ENCODE measurements around the gene CC2D2B.
A peak's percentile ranks its signal among the peaks of the same experiment; 100 is the strongest.
"Not testable (repeated sequence)": the region's sequence is repeated elsewhere in the genome, so short reads cannot be mapped to it uniquely, and the experiment has no call there.

CC2D2B gene, protein sequence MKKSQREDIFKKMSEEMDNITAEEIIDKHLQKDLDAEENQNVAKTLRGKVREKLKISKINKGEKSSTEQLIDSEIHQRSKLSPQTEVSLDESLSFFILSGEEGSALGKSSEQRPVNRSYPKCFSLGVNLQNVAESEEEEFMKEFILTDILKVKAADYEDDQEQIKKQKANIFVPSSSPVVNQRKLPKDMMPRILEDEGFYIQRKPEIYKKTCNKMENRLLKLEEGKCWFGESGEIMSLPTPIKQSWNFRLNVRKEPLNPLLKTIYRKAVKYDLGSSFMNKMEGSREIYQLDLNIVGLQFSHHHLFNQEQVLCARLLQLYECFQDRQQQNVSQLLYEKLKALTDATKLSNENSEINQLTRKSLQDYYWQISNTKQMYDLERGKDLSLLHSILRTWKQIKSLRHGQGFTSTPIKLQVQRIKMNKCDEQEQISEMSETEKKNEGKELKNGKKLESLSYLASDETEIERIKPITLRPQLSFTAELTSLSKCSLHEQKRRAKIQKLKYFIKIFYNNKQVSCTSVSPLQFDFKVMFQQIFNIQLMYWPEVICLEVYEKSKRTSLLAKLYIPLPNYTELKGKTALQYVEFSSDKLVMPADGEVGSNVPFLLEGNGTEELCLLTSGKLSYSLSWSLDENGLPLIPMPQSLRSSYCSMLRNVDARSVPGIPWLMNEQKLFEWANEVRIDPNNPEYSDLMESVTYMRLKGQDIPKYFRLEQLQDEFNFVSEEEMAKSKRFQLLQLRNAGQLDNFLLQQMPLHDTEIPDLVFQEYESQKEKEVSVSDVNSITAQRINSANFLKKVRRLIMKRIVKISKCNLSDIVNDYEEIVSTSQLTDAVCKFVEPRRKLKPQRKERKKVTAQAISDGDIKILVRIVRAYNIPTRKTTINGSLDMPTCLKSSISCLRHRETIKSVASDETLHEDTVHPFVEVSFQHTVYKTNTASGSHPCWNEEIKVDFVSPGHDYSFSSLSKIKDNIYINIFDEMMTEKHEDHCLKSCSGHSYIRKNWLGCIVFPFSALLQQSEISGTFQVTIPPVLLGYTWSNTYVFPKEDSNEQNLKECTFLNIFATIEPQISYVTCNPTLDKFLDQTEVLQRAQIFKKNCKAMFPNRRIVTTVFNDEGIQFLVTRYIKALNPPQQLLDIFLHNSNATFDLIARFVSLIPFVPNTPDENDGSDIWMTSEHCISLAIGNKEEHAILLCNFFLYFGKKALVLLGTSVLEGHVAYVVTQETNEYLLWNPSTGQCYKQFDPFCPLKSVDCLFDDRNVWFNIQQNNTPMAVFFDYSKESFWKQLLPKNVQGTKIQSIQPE (N-terminal part only)

DNA sequence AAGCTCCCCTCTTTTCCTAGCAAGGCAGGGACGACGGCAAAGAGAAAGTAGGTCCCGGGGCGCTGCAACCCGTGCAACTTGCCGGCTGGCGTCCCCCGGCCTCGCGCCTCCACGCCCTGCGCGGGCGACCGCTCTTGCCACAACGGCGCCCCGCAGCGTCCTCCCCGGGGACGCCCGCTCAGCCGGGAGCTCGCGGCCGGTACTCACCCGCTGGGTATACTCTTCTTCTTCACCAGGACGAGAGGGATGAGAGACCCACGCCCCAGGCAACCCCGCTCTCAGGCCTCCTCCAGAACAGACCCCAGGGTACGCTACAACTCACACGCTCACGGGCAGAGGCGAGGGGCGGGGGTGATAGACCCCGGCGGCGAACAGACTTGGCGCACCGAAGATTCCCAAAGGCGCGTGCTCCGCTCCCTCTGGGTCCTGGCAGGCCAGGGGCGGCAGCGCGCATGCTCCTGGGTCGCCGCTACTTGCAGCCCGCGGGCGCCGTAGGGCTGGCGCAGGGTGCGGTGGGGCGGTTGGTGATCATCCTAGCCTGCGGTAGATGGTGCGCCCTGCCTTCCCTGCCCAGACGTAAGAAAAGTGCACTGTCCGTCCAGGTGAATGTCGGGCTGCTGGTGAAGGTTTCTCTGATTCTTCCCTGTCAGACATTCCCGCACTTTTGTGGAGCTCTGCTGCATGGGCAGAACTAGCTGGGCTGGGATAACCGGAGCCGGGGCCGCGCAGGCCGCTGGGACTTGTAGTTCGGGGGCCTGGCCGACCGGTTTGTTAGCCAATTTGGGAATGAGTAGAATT lies at the start of gene CC2D2B:
CC2D2B (plus strand) TSS at position 520 of the 798 bp plus-strand sequence. CDS start 3,349 bp downstream, outside the sequence.
- DNase-seq = peak; percentile 85

DNA sequence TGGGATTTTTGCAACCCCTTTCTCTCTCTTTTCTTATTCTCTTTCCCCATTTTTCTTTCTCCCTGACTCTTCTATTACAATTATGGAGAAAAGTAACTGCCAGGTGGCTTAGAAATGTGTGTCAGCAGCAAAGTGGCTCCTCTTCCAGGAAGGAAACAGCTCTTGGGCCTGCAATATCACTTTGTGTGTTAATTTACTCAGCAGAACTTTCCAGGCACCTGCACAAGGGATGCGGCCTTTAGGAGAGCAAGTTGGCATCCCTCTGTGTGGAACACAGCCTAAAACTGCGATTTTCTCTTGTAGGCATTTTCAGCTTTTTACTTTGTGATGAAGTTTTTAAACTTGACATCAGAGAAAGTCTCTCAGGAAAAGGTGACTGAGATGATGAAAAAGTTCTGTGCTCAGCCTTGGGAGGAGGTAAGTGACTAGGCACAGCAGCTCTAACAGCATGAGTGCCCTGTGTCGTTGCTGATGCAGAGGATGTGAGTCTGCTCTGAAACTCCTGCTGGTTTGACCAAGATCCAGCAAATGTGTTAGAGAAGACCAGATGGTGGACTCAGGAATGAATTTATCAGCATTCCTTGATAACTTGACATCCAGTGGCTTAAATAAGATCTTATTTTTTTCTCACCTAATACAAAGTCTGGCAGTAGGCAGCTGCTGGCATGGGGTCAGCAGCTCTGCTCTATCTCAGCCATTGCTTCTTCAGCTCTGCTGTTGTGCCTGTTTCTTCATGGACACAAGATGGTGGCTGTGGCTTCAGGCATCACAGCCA lies 47.4 kb upstream of the CC2D2B start:
- no peak for DNase-seq

DNA sequence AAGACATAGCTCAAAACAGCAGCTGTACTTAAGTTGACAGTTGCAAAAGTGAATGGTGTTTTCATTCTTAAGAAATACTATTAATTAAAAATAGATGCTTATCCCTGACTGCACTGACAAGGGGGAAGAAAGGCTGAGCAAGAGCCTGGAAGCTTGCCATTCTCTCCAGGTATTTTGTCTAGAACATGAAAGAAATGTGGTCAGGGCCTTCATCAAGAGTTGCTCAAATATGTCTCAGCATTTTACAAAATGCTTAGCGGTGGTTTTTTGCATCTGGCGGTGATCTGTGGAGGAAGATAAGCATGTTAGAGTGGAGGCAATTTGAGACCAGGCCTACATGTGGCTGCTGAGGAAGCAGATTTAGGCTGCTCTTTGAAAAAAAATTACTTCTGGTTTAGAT lies 46.4 kb upstream of the CC2D2B start:
- no peak for DNase-seq

DNA sequence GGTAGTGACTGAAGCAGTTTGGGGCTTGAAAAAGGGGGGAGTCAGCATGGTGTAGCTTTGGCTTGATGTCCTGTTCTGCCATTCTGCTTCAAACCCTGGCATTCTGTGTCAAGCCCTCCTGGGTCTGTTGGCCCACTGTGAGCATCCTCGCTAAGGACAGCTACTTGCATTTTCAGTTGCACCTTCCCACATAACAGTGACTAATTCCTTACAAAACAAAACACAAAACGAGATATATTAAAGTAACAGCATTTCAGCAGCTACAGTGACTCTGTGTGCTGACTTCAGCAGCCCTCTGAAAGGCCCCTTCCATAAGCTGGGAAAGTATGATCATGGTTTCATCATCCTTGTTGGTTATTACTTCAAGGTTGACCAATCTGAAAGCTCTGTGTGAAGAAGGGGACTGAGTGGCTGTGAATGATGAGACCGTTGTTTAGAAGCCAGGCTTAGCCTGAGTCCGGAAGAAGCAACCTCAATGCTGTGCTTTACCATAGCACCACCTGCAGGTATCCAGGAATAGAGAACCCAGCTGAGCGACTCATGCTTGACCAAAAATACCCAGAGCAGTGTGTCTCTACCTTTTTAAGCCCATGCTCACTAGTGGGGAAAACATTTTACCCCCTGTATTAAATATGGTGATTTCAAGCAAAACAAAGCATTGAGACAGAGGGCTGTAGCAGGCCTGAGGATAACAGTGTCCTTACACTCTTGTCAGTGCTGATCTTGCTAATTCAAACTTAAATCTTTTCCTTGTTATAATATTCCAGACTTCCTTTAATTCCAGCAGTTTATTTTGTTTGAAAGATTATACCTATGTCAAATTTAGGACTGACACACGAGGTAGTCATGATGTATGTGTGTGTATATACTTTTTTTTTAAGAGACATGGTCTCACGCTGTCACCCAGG lies 42.6 kb upstream of the CC2D2B start:
- peak; percentile 73 for DNase-seq

DNA sequence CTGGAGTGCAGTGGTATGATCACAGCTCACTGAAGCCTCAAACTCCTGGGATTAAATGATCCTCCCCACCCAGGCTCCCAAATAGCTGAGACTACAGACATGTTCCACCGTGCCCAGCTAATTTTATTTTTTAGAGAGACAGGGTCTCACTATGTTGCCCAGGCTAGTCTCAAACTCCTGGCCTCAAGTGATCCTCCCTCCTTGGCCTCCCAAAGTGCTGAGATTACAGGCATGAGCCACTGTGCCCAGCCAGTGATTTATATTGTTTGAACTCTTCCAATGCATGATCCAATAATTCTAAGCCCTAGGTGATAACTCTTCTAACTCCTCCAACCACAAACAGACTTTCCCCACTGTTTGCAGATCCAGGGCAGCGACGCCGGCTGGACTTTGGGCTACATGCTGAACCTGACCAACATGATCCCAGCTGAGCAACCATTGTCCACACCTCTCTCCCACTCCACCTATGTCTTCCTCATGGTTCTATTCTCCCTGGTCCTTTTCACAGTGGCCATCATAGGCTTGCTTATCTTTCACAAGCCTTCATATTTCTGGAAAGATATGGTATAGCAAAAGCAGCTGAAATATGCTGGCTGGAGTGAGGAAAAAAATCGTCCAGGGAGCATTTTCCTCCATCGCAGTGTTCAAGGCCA lies 41.8 kb upstream of the CC2D2B start:
- DNase-seq = no peak

DNA sequence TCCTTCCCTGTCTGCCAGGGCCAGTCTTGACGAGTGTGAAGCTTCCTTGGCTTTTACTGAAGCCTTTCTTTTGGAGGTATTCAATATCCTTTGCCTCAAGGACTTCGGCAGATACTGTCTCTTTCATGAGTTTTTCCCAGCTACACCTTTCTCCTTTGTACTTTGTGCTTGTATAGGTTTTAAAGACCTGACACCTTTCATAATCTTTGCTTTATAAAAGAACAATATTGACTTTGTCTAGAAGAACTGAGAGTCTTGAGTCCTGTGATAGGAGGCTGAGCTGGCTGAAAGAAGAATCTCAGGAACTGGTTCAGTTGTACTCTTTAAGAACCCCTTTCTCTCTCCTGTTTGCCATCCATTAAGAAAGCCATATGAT lies 41.3 kb upstream of the CC2D2B start:
- DNase-seq = no peak

DNA sequence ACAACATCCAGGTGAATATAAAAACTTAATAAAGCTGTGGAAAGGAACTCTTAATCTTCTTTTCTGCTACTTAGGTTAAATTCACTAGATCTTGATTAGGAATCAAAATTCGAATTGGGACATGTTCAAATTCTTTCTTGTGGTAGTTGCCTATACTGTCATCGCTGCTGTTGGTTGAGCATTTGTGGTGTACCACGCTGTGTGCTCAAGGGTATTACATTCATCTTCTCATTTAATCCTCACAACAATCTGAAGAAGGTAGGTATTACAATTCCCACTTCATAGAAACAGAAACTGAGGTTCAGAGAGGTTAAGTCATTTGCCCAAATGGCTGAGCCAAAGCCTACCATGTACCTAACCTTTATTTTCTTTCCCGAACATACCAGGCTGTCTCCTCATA lies 39.9 kb upstream of the CC2D2B start:
- DNase-seq = no peak

DNA sequence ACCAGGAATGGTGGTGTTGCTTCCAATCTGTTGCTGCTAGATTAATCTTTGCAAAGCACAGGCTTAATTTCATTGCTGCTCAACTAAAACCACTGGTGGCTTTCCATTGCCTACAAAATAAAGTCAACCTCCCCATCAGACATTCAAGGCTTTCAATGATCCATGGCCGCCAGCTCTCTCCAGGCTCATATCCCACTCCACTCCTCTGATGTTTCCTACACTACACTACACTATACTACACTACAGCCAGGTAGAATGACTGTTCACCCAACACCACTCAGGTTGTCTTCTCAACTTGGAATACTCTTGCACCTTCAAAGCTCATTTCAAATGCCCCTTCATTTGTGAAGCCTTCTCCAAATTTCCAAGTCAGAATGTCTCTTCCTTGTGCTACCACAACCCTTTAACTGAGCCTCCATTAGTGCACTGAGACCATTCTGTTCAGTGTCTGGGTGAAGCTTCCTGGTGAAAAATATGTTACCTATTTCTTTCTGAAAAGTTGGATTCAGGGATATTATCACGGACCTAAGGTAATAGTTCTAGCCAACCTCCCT lies 35.5 kb upstream of the CC2D2B start:
- no peak for DNase-seq

DNA sequence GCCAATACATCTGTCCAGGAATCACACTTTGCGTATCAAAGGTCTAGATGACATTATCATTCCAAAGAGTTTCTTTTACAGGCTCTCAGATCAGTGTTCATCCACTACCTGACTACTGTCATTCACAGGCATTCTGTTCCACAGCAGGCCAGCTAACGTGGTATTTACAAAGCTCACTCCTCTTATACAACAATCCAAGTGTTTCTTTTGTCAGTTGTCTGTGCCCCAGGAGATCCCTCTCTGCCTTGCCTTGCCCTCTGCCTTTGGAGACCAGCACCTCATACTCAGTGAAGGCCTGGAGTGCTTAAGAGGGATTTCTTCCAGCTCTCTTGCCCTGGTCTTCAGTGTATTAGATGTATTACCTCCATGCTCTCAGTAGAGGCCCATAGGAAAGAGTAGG lies 34.6 kb upstream of the CC2D2B start:
- no peak for DNase-seq

DNA sequence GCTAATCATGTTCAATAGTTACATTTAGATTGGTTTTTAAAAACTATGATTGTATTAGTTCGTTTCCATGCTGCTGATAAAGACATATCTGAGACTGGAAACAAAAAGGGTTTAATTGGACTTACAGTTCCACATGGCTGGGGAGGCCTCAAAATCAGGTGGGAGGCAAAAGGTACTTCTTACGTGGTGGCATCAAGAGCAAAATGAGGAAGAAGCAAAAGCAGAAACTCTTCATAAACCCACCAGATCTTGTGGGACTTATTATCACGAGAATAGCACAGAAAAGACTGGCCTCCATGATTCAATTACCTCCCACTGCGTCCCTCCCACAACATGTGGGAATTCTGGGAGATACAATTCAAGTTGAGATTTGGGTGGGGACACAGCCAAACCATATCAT lies 34.1 kb upstream of the CC2D2B start:
- DNase-seq = no peak

DNA sequence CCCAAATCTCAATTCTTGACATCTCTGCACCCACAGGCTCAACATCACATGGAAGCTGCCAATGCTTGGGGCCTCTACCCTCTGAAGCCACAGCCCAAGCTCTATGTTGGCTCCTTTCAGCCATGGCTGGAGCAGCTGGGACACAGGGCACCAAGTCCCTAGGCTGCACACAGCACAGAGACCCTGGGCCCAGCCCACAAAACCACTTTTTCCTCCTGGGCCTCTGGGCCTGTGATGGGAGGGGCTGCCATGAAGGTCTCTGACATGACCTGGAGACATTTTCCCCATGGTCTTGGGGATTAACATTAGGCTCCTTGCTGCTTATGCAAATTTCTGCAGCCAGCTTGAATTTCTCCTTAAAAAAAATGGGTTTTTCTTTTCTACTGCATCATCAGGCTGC lies 33.0 kb upstream of the CC2D2B start:
- not testable (repeated sequence) for DNase-seq

DNA sequence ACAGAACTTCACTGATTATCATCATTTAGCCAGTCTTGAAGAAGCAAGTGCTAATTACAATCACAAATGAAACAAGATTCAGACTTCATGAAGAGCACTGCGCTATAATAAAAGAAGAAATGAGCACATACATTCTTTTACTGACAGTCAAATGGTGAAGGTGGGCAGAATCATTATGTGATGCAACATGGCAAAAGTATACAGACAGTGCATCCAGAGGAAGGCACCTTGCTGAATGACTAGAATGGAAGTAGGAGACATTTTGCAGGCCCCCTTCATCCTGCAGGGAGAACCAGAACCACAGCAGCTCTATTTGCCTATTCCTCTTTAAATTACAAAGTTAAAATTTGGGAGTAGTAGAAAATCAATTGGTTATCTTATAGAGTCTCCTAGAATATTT lies 31.0 kb upstream of the CC2D2B start:
- DNase-seq = no peak

DNA sequence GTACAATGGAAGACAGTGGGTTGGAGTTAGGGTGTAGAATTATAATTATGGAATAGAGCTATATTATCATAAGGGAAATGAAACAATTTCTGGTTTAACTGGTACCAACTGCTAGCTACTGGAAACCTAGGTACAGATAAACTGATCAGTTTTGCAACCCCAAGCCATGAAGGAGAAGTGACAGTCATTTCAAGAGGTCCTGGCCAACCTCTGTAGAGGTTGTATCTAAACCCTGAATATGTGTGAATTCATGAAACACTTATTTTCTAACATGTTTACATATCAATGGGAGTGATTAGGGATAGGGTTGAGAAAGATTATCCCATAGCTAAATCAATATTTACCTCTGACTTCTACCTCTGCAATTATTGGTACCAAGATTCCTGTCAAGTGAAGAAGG lies 29.9 kb upstream of the CC2D2B start:
- DNase-seq = no peak

DNA sequence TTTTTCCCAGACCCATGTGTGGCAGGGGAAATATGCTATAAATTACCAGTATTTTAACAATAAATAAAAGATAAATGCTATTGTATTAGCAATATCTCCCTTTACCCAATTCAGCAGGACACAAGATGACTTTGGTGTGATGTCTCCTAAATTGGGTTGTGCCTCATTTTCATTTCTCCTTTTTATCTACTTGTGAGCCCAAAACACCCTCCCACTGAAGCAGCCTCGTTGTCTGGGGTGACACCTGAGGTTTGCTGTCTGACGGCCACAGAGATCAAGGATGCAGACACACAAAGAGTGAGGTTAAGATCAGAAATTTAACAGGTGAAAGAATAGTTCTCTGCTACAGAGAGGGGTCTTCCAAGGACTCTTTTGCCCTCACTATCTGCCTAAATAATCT lies 27.1 kb upstream of the CC2D2B start:
- no peak for DNase-seq

DNA sequence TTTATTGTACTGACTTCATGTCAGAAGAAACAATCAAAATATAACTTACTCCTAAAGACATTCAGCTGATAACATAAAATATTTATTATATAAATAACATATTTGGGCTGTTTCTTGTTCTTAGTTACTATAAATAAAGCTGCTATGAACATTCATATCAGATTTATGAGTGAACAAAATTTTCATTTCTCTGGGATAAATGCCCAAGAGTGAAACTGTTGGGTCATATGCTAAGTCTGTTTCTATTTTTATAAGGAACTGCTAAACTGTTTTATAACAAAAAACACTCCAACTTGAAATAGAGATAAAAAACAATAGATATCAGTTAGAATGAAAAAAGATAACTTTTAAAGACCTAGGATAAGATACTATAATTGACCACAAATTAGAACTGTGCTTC lies 26.5 kb upstream of the CC2D2B start:
- DNase-seq = no peak

DNA sequence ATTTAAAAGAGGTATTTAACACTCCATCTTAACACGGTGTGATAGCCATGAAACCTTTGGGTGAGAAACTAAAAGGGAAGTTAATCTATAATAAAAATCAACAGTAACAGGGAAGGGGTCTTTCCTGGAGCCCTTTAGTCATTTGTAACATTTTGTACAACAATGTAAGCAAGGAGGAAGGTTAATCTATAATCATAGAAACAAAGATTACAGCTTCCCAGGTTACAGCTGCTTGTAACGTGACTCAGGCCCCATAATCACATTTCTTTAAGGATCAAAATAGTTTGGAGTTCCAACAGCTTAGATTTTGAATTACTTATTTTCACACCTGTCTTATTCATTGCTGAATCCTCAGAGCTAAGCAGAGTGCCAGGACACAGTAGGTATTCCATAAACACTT lies 17.9 kb upstream of the CC2D2B start:
- DNase-seq = no peak

DNA sequence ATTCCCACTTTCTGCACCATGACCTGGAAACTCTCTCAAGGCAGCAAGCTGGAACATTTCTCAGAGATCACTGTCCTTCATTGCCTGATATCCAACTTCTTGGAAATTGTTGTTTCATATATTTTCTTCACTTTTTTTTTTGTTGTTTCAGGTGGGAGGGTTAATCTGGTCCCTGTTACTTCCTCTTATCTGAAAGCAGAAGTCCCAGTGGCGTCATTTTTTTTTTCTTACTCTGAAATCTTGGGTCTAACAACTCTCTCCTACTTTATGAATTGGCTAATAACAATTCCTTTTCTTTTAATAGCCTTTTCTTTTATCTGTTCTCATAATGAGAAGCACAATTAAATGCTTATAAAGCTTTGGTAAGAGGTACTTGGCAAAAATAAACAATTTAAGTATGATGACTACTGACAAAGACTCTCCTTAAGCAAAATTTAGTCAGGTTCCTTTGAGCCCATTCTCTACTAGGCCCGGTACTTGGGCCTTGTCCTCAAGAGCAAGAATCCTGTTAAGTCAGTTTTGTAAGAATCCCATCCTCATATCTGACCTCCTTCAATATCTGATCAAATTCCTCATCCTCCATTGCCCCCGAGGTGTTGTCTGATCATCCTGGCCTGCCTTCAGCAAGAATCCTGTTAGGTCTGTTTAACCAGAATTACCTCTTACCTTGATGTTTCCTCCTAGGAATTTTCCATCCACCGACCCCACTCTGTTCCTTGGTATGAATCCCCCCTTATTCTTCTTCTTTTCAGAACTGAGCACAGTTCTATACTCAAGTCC lies 11.5 kb upstream of the CC2D2B start:
- DNase-seq = no peak

DNA sequence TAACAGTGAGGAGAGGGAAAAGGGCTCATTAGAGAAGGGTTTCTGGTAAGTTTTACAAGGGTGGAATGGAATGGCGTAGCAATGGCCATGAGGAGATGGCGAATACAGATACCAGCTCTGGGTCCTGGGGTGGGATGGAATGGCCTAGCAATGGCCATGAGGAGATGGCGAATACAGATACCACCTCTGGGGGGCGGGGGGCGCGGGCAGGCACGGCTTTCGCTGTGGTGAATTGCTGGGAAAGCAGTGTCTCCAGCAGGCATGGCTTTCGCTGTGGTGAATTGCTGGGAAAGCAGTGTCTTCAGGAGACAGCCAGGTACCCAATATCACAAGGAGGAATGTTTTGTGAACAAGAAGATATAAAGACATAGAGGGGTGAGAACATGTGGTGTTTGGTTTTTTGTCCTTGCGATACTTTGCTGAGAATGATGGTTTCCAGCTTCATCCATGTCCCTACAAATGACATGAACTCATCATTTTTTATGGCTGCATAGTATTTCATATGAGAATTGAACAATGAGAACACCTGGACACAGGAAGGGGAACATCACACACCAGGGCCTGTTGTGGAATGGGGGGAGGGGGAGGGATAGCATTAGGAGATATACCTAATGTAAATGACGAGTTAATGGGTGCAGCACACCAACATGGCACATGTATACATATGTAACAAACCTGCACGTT lies 1.7 kb upstream of the CC2D2B start:
- DNase-seq = not testable (repeated sequence)

Measured in HCEC 1CT (cell line).